Peyer's patch (tissue), 4 donors: Measurements from ENCODE around the gene BFSP2. TPM values are rescaled to one million over a fixed set of nuclear protein-coding genes. Genes with fewer than 3 reads are reported as not detected.

ENCODE experiments used
- DNase-seq, 3 donors: peaks; one replicate each; pipeline ENCODE4 v3.0.0-alpha.2; 2017 to 2019
- H3K27ac ChIP-seq, 4 donors: fragments of 200-600 bp; sonication (generic); one replicate each; pipeline ENCODE4 v1.5.1; 2016 to 2019
- H3K27me3 ChIP-seq, 2 donors: fragments of 200-600 bp; sonication (generic); one replicate each; pipeline ENCODE4 v1.5.1; 2019
- H3K36me3 ChIP-seq, 3 donors: fragments of 200-600 bp; sonication (generic); one replicate each; pipeline ENCODE4 v1.5.1; 2016 to 2019
- H3K4me1 ChIP-seq, 4 donors: fragments of 200-600 bp; sonication (generic); one replicate each; pipeline ENCODE4 v1.5.1; 2016 to 2019
- H3K4me3 ChIP-seq, 4 donors: fragments of 200-600 bp; sonication (generic); 1 replicate in 3 of 4; 2 replicates in 1 of 4; pipeline ENCODE4 v1.5.1; 2016 to 2019; ENCODE audit warnings: mild to moderate bottlenecking in 1 of 4
- H3K9me3 ChIP-seq, 4 donors: fragments of 200-600 bp; sonication (generic); one replicate each; pipeline ENCODE4 v1.5.1; 2016 to 2019; ENCODE audit warnings: mild to moderate bottlenecking in 1 of 4
- CTCF ChIP-seq, 6 experiments: fragments of 450-650 bp in 4 of 6; fragments of 200-600 bp in 2 of 6; sonication (generic) in 1 of 6; IDR thresholded peaks; one replicate each; pipeline ENCODE4 v1.5.1; 2017 to 2019; ENCODE audit warnings: antibody characterized with exemption in 6 of 6, mild to moderate bottlenecking in 3 of 6, moderate library complexity in 1 of 6
- POLR2A ChIP-seq, 2 donors: fragments of 450-650 bp; IDR thresholded peaks; one replicate each; pipeline ENCODE4 v1.5.1; 2017; ENCODE audit warnings: antibody characterized with exemption in 2 of 2, mild to moderate bottlenecking in 2 of 2, moderate library complexity in 2 of 2
- total RNA-seq, 4 donors: library from RNA; depleted of rRNA; stranded (reverse); fragments of >200 nt; gene quantifications; one replicate each; pipeline ENCODE4 v1.1.0, GENCODE V29; 2016

The BFSP2 gene
- total RNA-seq, 4 donors from 2014 or later = not detected

GRCh38 chr3:133441867-133442270, 42.0 kb downstream of the BFSP2 start:
- Histone ChIP-seq H3K27me3 (no peaks in the 10 kb centered on the region), H3K9me3 (no peaks in the 10 kb centered on the region), H3K36me3 (no peaks in the 10 kb centered on the region), H3K27ac (peak overlapping the region in 2 of 4 donors; percentile 18 to 72), H3K4me1 (peaks cover 0 to 4% (median 0%) of the 10 kb centered on the region in 4 donors), H3K4me3 (peak overlapping the region in 2 of 4 donors; percentile 2 to 7)
- peak in 1 of 3 donors; percentile 39 for DNase-seq
- TF ChIP-seq CTCF (IDR thresholded peaks at IDR 0.05) (no peak), POLR2A (IDR thresholded peaks at IDR 0.05) (no peak)

- Histone ChIP-seq H3K27ac (peak overlapping the region in 1 of 4 donors; percentile 72), H3K27me3 (no peaks in the 10 kb centered on the region), H3K4me1 (peaks cover 0 to 4% (median 0%) of the 10 kb centered on the region in 4 donors), H3K36me3 (no peaks in the 10 kb centered on the region), H3K4me3 (peak overlapping the region in 1 of 4 donors; percentile 7), H3K9me3 (no peaks in the 10 kb centered on the region)
- no peak for TF ChIP-seq POLR2A (IDR thresholded peaks at IDR 0.05)
- TF ChIP-seq CTCF (IDR thresholded peaks at IDR 0.05) = no peak
- DNase-seq = no peak
These were observed 42.7 kb downstream of the BFSP2 start for GRCh38 chr3:133442518-133442917.

GRCh38 chr3:133443649-133444422, 44.0 kb downstream of the BFSP2 start:
- Histone ChIP-seq H3K36me3 (no peaks in the 10 kb centered on the region), H3K4me3 (no peak overlapping the region), H3K27ac (peak overlapping the region in 1 of 4 donors; percentile 72), H3K9me3 (no peaks in the 10 kb centered on the region), H3K4me1 (peaks cover 0 to 6% (median 2%) of the 10 kb centered on the region in 4 donors), H3K27me3 (no peaks in the 10 kb centered on the region)
- DNase-seq = no peak
- TF ChIP-seq CTCF (IDR thresholded peaks at IDR 0.05) (no peak), POLR2A (IDR thresholded peaks at IDR 0.05) (no peak)

- TF ChIP-seq CTCF (IDR thresholded peaks at IDR 0.05) = no peak
- no peak for TF ChIP-seq POLR2A (IDR thresholded peaks at IDR 0.05)
- Histone ChIP-seq H3K36me3 (no peaks in the 10 kb centered on the region), H3K27me3 (no peaks in the 10 kb centered on the region), H3K9me3 (no peaks in the 10 kb centered on the region), H3K27ac (no peak overlapping the region), H3K4me1 (peaks cover 0 to 11% (median 2%) of the 10 kb centered on the region in 4 donors), H3K4me3 (no peak overlapping the region)
- DNase-seq = no peak
These were observed 44.5 kb downstream of the BFSP2 start for GRCh38 chr3:133444423-133444774.

GRCh38 chr3:133445108-133445507, 45.3 kb downstream of the BFSP2 start:
- Histone ChIP-seq H3K36me3 (no peaks in the 10 kb centered on the region), H3K27me3 (no peaks in the 10 kb centered on the region), H3K9me3 (no peaks in the 10 kb centered on the region), H3K4me1 (peaks cover 0 to 11% (median 4%) of the 10 kb centered on the region in 4 donors), H3K4me3 (no peak overlapping the region), H3K27ac (no peak overlapping the region)
- no peak for TF ChIP-seq CTCF (IDR thresholded peaks at IDR 0.05)
- TF ChIP-seq POLR2A (IDR thresholded peaks at IDR 0.05) = no peak
- no peak for DNase-seq
